Limb (tissue), 2 donors: Measurements from ENCODE around the gene FKBP5.

Experiments used
- DNase-seq, 2 donors: peaks; one replicate each; pipeline ENCODE4 v3.0.0-alpha.2; 2016; ENCODE audit errors: extremely low spot score in 2 of 2

FKBP5 gene

DNA sequence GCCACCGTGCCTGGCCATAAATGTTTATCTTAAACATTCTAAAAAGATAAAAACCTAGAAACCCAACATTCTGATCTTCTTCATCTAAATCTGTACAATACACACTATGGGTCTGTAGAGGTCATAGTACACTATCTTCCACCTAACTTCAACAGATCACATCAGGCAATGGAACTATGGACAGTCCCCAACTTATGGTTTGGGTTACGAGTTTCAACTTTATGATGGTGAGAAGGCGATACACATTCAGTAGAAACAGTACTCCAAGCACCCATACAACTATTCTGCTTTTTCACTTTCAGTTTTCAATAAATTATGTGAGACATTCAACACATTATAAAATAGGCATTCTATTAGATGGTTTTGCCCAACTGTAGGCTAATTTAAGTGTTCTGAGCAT, 23.1 kb downstream of the FKBP5 start:
- DNase-seq: no peak

- no peak for DNase-seq
Measured at GRCh38 chr6:35664945-35665344, 23.8 kb downstream of the FKBP5 start.

DNA sequence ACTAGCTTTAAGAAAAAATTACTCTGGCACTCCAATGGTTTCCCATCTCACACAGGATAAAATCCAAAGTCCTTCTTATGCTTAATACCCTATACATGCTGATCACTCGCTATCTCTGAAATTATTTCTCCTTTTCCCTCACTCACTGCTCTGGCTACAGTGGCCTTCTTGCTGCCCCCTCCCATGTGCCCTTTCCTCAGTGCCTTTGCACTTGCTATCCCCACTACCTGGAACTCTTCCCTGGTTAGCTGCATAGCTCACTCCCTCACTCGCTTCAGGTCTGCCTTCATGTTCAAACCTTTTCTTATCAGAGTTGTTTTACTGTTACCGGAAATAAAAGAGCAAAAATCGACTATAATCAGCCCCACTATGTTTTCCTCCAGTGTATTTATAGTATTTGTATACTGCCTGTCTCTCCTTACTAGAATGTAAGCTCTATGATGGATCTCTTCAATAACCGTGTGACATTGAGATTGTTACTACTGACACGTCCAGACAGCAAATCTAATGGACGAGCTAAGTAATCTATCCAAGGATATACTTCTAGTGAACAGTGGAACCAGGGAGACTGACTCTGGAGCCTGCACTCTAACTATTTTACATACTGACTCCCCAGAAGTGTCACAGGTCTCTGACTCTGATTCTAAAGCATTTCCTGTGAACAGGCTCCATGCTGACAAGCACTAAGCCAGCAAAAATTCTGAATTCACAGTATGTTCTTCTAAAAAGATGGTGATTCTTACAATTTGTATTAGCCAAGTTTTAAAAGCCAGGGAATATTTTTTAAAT, 25.1 kb downstream of the FKBP5 start:
- no peak for DNase-seq

GRCh38 chr6:35662999-35663398, 25.7 kb downstream of the FKBP5 start:
- no peak for DNase-seq

- no peak for DNase-seq
Measured at GRCh38 chr6:35654883-35655282, 33.8 kb downstream of the FKBP5 start.

- no peak for DNase-seq
Measured at GRCh38 chr6:35651244-35651643, 37.5 kb downstream of the FKBP5 start.

GRCh38 chr6:35650015-35650414, 38.7 kb downstream of the FKBP5 start:
- DNase-seq: no peak

- DNase-seq: no peak
Measured at GRCh38 chr6:35648203-35648602, 40.5 kb downstream of the FKBP5 start.

DNA sequence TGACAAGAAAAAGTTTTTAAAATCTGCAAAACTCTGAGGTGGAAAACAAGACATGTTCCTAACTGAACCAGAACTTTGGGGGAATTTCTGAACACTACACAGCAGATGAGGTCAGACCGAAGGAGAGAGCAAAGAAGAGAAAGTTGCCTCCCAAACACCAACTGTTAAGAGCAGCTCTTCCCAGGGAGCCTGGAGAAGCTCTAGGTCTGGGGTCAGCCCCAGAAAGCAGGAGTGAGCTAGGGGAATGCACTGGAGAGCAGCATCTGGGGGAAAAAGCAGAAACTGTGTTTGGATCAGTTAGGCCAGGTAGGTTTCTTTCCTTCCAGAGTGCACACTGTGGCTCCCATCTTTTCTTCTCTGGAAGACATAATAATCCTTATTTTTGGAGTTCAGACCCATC, 41.3 kb downstream of the FKBP5 start:
- no peak for DNase-seq

- no peak for DNase-seq
Measured at GRCh38 chr6:35643162-35643535, 45.6 kb downstream of the FKBP5 start.

DNA sequence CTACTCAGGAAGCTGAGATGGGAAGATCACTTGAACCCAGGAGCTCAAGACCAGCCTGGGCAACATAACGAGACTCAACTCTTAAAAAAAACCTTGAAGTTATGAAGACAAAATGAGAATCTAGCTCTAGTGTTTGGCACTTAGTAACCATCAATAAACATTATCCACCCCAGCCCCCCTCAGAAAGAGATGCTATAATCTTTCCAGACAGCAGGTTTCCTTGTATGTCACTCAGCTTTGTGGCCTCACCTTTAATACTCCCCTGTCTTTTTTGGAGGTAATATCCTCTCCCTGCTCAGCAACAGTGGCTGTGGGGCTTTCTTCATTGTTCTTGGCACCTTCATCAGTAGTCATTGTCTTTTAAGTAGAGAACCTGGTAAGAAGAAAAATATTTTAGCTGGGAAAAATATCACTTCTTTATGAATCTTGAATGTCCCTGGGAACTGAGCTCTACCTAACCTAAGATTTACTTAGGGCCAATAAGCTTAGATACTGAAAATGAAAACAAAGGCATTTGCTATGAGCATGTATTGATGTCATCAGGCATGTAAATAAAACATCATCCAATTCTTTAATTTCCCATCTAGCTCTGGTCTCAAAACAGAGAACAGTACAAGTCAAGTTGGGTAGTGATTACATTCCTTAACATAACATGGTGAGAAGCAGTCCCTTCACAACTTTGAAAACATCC, 46.1 kb downstream of the FKBP5 start:
- DNase-seq: no peak

DNA sequence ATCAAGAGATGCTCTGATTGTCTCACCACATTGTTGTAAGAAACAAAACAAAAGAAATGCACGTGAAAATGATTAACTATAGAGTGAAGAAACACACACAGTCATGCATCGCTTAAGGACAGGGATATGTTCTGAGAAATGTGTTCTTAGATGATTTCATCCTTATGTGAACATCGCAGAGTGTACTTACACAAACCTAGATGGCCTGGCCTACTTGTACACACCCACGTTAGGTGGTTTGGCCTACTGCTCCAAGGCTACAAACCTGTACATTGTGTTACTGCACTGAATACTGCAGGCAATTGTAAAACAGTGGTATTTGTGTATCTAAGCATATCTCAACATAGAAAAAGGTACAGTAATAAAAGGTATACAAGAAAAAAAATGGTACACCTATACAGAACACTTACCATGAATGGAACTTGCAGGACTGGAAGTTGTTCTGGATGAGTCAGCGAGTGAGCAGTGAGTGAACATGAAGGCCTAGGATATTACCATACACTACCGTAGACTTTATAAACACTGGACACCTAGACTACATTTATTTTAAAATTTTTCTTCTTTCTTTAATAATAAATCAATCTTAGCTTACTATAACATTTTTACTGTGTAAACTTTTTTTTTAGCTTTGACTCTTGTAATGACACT, 48.6 kb downstream of the FKBP5 start:
- no peak for DNase-seq

DNA sequence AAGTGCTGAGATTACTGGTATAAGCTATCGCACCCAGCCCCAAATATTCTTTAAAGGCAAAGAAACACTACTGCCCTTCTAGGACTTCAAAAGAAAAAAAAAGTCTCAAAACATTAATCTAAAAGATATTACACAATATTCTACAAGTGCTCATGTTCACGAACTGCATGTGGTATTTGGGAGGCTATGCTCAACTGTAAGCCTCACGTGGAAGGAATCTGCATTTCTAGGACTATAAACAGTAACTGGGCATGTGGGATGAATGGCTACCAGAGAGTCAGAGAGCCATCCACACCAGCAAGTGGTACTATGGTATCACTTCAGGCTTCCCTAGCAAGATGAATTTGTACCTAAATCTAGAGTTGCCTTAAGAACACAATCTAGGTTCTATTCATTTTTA, 50.0 kb downstream of the FKBP5 start:
- no peak for DNase-seq

DNA sequence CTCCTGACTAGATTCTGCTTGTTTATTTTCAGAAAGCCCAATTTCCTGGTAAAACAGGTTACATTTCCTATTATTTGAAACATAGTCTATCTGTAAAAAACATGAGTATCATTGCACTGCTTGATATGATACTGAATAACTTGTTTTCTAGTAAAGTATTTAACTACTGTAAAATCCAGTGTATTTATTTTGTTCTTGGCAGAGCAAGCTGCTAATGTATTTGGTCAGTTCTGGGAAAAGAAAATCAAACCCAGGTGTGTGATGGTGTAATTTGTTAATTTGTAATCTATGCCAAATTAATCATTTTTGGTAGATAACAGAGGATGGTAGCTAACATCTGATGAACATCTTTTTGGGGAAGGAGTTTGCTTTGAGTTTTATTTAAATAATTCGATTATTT, 50.8 kb downstream of the FKBP5 start:
- DNase-seq: no peak

DNA sequence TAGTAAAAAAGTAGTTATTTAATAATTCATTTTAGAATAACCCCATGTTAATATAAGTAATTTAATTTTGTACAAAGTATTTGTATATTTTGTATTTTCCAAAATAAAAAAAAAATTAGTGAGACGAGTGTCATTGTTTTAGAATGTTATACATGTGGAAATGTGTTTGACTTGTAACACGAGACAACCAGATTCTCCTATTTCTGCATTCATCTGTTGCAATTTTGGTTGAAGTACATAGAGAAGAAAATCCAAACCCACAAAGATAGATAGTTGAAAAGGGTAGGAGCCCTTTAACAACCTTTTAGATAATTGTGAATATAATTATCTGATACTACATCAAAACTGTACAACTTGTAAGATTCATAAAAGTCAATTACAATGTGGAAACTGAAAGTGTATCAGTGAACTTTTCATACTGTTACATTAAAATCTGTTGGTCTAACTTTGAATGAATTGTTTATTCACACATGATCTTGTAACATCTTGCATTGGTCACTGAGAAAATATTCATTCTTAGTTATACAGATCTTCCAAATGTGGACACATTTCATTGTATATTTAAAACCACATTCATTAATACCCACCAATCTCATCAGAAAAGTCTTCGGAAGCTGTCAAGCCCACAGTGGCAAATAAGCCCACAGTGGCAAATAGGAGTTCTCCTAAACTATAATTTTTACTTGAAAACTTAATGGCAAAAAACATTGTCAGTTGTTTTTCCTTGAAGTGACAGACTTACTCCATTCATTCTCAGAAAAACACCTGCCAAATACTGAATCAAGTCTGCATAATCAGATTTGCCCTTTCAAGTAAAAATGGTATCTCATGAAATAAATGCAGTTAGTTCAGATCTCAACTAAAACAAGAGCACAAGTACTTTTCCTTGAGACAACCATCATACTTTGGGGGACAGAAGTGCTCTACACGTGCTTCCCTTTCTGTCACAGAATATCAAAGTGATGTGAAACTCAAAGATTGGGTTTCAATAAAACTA, 52.8 kb downstream of the FKBP5 start:
- no peak for DNase-seq

GRCh38 chr6:35634316-35634715, 54.4 kb downstream of the FKBP5 start:
- peak in 1 of 2 donors; percentile 39 for DNase-seq

GRCh38 chr6:35633579-35634089, 55.1 kb downstream of the FKBP5 start:
- no peak for DNase-seq

GRCh38 chr6:35629876-35630378, 58.8 kb downstream of the FKBP5 start:
- DNase-seq: no peak

DNA sequence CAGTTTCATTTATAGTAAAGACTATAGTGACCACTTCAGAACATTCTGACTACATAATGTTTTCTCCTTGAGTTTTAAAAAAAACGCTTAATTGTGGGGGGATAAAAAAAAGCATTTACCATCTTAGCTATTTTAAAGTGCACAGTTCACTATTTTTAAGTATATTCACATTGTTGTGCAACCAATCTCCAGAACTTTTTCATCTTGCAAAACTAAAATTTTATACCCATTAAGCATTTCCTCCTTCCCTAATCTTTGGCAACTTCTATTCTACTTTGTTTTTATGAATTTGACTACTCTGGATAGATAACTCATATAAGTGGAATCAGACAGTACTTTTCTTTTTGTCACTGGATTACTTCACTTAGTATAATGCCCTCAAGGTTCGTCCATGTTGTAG, 62.3 kb downstream of the FKBP5 start:
- no peak for DNase-seq

- DNase-seq: no peak
Measured at GRCh38 chr6:35624341-35625070, 64.2 kb downstream of the FKBP5 start.
